Spleen (tissue), 7 donors: ENCODE data around the gene USP28.

Experiments used
- CTCF ChIP-seq, 11 experiments: fragments of 200-600 bp in 7 of 11; fragments of 450-650 bp in 4 of 11; sonication (generic) in 4 of 11; IDR thresholded peaks in 8 of 11; conservative IDR thresholded peaks in 3 of 11; 1 replicate in 7 of 11; 2 replicates in 4 of 11; pipeline versions ENCODE4 v1.4.0 to v1.8.0; 2016 to 2021; ENCODE audit warnings: antibody characterized with exemption in 11 of 11, inconsistent platforms in 4 of 11, mild to moderate bottlenecking in 1 of 11
- POLR2A ChIP-seq, 3 donors: fragments of 450-650 bp; IDR thresholded peaks; one replicate each; pipeline ENCODE4 v1.5.1; 2017; ENCODE audit warnings: antibody characterized with exemption in 3 of 3, mild to moderate bottlenecking in 1 of 3
- POLR2AphosphoS5 ChIP-seq, 3 donors: sonication (generic); formaldehyde crosslinking; IDR thresholded peaks; one replicate each; pipeline ENCODE4 v1.5.1; 2017; ENCODE audit warnings: antibody characterized with exemption in 3 of 3
- donor health status: DM: no; HTN: no; CAD: no; lungs with moderate emphysema.
- donor health status: DM: no; HTN: no; CAD: no.
- donor health status: DM: no; HTN: no; CAD: no.

- TF ChIP-seq CTCF (IDR thresholded peaks at IDR 0.05 in 8 of 11, conservative IDR thresholded peaks at IDR 0.05 in 3 of 11) (no peak), POLR2AphosphoS5 (IDR thresholded peaks at IDR 0.05) (no peak), POLR2A (IDR thresholded peaks at IDR 0.05) (no peak)
Observed at GRCh38 chr11:113906038-113906437, 30.7 kb upstream of the USP28 start.
